Right forelimb (tissue), 1 donor: ENCODE data around the gene NDUFAF8.

Experiments used
- DNase-seq: peaks from one replicate; pipeline ENCODE4 v3.0.0-alpha.2; 2018

The NDUFAF8 gene

DNA sequence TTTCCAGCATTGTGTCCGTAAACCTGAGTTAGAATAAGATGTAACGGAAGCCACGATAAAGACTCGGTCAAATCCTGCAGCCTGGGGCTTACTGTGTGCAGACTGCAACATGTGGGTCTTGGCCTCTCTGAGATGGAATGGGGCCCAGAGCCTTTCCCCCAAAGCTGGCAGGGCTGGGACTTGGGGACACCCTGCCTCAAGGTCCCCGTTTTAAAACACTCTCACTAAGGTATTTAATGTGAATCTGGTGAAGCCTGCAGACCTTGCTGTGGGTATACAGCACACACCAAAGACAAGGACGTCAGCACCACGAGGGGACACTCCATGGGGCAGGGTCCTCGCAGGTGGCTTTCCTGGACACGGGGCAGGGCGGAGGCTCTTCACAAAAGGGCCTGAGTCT is 2.1 kb downstream of the NDUFAF8 start:
- no peak for DNase-seq

GRCh38 chr17:81241648-81242420 is 2.7 kb downstream of the NDUFAF8 start:
- peak; percentile 71 for DNase-seq

- no peak for DNase-seq
Measured at GRCh38 chr17:81242421-81243332, 3.6 kb downstream of the NDUFAF8 start.

DNA sequence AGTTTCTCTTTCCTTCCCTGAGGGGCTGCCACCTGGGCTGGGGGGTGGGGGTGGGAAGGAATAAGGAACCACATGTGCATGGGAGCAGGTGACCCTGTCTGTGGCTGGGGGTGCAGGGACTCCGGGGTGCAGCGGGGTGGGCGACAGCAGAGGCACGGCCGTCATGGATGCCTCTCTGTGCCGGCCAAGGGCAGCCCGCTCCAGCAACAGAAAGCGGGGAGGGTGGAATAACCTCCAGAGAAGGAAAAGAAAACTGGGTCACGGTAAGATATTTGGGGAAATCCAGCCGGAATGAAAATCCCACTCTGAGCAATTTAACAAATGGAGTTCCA is 4.2 kb downstream of the NDUFAF8 start:
- DNase-seq, result no peak

DNA sequence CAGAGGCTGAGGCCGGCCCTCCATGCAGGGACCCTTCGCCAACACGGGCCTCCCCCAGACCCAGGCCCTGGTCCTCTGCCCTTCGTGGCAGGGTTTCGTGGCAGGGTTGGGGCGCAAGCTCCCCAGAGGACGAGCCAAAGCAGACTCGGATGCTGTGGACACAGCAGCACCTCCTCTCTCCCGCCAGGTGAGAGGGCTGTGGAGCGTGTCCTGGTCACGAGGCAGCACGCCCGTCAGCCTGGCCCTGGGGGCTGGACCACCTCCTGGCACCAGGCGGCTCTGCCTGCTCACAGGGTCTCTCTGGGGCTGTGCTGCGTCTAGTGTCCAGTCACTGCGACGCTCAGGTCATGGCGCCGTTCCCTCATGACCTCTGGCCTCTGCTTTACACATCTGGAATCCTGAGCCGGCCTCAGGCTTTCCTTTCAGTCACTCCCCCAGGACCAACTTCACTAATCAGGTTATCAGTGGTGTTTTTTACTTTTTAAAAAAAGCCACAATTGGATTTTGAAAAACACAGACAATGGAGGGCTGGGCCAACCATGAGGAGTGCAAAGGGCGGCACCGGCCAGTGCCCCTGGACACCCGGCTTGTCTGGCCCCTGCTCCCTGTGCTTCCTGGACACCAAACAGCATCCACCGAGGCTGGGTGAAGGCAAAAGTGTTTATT is 5.4 kb downstream of the NDUFAF8 start:
- DNase-seq, result no peak

GRCh38 chr17:81245024-81245664 is 6.0 kb downstream of the NDUFAF8 start:
- no peak for DNase-seq

DNA sequence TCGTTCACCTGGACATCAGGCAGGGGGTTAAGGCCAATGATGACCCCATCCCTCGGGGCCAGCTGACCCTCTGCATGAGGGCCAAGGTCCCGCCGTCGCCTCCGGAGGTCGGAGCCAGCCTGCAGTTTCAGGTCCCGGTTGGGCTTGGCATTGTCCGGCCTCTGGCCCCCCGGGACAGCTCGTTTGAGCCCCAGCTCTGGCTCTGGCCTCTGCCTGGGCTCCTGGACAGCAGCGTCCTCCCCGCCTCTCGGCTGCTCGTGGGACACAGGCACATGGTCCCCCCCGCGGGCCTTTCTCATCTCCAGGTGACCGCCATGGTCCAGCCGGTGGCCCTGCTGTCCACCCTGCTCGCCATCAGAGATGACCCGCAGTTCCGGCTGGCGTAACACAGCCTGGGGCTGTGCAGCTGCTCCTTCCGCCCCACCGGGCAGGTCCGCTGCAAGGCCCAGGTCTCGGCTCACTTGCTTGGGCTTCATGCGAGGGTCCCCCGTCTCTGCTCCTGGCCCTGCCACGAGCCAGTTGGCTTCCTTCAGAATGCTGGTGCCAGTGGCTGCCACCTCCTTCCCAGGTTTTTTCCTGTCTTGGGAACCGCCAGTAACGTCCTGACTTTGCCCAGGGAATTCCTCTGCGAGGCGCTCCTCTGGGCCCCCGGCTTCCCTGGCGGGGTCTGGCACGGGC is 6.7 kb downstream of the NDUFAF8 start:
- no peak for DNase-seq

GRCh38 chr17:81246343-81246670 is 7.2 kb downstream of the NDUFAF8 start:
- DNase-seq, result no peak

GRCh38 chr17:81246679-81247338 is 7.7 kb downstream of the NDUFAF8 start:
- DNase-seq, result no peak

GRCh38 chr17:81247339-81247990 is 8.3 kb downstream of the NDUFAF8 start:
- no peak for DNase-seq

GRCh38 chr17:81248649-81249048 is 9.5 kb downstream of the NDUFAF8 start:
- DNase-seq, result no peak

DNA sequence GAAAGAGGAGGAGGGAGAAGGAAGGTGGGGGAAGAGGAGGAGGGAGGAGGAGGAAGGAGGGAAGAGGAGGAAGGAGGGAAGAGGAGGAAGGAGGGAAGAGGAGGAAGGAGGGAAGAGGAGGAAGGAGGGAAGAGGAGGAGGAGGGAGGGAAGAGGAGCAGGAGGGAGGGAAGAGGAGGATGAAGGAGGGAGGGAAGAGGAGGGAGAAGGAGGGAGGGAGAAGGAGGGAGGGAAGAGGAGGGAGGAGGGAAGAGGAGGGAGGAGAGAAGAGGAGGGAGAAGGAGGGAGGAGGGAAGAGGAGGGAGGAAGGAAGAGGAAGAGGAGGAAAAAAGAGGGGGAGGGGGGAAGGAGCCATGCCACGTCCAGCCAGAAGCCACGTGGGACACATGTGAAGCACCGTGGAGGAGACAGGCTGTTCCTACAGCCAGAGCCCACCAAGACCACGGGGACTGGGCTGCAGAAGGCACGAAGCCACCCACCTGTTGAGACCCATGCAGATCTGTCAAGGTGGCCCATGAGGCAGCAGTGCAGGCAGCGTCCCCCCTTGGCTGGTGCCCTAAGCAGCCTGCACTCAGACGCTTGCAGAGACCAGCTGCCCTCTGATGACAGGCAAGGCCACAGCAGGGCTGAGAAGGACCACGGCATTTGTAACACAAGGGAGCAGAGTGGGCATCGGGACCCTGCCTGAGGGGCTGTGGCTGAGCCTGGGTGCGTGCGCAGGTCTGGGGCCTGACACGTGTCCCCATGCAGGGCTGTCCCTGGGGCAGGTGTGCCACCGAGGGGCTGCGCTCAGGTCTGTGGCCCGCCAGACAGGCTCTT is 10.3 kb downstream of the NDUFAF8 start:
- no peak for DNase-seq

DNA sequence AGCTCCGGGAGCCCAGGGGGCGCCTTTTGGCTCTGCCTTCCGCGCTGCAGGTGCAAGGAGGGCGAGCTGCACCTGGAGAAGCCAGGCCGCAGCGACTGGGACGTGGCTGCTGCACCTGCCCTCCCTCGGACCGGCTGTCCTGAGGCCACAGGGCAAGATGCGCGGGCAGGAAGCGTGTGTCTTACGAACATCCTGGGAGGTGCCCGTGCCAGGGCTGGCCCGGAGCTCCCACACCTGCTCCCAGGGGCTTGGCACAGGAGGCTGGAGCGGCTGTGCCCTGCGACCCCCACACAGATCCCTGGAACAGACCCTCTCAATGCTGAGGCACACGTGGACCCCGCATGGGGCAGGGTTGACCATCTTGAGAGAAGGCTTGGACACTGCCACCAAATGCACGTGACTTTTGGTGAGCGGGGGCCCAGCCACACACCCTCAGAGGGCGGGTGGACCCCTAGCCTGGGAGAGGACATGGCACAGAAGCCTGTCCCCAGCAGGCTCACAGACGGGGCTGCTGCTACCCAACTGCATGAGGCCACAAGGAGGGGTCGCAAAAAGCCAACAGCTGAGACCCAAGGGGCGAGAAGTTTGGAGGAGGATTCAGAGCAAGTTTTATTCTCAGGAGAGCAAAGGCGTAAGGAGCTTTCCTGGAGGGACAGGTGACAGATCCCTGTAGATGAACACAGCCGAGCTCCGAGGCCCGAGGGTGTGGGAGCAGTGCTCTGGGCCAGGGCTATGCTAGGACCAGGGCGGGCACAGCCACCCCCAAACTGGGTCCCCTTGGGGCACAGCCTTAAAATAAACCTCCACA is 11.4 kb downstream of the NDUFAF8 start:
- no peak for DNase-seq

DNA sequence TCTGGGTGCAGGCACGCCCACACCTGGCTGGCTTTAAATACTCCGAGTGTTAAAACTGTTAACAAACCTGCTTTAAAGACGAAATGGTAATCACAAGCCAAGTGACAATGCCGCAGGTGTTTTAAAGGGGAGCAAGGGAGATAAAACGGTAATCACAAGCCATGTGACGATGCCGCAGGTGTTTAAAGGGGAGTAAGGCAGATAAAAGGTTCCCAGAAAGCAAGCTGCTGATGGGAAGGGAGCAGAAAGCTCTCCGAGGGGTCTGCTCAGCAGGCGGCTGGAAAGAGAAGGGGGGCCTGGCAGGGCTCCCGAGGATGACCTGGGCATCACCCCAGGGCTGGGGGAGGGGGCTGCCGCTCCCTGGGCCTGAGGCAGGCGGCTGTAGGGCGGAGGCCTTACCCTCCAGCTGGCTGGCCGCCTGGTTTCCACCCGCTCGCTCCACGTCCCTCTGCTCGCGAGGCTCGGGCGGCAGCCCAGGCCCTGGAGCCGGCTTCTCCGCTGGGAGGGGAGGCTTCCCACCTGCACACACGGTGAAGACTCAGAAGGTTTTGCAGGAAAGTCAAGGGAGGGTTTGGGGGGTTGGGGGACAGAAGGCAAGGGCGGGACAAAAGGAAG is 12.1 kb downstream of the NDUFAF8 start:
- no peak for DNase-seq

GRCh38 chr17:81251709-81252301 is 12.7 kb downstream of the NDUFAF8 start:
- DNase-seq, result no peak

DNA sequence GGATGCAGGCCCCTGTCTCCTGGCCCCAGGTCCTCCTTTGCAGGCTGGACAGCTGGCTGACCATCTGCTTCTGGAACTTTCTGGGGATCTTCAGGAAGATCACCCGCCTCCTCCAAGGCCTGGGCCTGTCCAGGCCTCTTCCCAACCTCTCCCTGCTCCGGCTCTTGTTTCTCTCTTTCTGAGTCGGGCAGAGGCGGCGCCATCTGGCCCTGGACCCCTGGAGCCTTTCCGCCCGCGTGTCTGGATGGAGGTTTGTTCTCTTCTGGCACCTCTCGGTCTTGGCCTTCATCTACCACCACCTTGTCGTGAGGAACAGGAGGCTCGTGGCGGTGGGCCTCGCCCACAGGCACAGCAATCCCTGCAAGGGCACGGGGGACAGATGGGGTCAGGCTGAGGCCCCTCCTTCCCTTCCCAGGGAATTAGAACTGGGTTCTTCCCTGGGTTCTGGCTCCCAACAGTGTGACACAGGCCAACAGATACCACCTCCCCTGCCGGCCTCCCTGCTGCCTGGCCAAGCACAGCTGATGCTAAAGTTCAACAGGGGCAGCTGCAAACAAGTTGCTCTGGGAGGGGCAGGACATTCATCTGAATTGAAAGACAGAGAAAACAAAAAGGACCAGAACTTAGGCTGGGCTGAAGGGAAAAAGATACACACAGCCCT is 13.3 kb downstream of the NDUFAF8 start:
- DNase-seq, result no peak

GRCh38 chr17:81252987-81253329 is 13.8 kb downstream of the NDUFAF8 start:
- no peak for DNase-seq

GRCh38 chr17:81253358-81254131 is 14.4 kb downstream of the NDUFAF8 start:
- DNase-seq, result peak; percentile 77
